ENCODE measurements around the gene KCMF1.

The KCMF1 gene

DNA sequence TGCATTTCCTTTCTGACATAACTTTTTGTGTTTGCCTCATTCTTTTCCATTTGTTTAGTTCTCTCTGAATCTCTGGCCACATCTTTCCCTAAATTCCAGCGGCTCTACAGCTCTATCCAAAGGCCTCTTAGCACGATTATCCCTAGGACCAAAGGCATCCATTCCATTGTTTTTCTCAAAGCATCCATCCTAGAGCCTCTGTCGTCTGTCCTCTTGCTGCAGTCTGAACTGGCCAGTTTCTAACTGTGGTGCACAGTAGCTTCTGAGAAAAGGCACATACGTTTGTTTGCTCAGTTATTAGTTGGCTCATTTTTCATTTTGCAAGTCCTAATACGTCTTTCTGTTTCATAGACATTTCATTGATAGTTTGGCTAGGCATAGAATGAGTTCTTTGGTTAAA is 116.6 kb downstream of the KCMF1 start:
- DNase-seq = no peak

DNA sequence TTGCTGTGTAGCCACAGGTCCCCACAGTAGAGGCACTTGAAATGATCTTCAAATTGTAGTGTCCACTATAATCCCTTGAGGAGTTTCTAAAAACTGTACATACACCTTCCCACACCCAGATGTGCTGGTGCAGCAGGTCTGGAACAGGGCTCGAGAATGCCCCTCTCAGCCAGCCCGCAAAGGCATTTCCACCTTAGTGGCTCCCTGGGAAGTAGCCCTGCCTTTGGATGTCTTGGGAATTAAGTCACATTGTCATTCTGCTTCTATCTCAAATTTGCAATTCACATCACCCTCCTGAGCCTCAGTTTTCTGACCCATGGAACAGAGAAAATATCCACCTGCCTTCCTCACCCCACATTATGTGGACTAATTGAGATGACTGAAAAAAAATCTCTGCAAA is 118.0 kb downstream of the KCMF1 start:
- DNase-seq = no peak

DNA sequence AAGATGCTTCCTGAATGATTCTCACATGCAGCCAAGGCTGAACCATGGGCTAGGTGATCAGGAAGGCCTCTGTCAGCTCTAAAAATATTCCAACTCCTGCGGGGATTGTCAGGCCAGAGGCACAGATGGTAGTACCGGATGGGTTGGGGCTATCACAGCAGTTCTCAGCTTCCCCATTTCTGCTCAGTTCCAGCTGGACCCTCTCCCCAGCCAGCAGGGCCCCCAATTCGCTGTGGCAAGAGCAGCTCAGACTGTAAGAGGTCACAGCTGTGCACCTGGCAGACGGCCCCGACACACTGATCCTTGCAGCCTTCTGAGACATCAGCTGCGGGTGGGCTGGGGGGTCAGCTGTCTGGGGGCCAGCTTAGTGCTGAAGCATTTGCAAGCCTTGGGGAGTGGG is 118.6 kb downstream of the KCMF1 start:
- no peak for DNase-seq

DNA sequence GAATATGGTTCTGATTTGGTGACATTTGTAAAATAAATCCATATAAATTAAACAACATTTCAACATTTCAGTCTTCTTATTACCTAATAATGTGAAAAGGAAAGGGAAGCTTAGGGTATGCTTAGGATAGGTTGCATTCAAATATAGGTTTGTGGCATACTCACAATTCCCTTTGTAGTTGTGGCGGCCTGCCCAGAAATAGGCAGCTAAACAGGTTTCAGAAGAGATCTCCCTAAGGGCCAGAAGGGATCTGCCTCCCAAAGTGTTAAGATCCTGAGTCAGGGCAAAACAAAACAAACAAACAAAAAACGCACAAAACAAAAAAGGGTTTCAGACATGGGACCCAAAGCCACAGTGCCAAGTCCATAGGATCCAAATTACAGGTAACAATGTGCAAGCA is 120.9 kb downstream of the KCMF1 start:
- no peak for DNase-seq

DNA sequence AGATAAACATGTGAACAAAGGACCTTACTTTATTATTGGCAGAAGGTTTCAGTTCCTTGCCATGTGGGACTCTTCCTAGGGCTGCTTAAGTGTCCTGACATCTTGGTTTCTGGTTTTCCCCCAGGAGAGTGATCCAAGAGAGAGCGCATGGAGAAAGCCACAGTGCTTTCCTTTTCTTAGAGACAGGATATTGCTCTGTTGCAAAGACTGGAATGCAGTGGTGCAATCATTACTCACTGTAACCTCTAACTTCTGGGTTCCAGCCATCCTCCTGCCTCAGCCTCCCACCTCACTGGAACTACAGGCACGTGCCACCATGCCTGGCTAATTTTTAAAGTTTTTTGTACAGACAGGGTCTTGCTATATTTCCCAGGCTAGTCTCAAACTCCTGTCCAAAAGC is 124.1 kb downstream of the KCMF1 start:
- DNase-seq = no peak

DNA sequence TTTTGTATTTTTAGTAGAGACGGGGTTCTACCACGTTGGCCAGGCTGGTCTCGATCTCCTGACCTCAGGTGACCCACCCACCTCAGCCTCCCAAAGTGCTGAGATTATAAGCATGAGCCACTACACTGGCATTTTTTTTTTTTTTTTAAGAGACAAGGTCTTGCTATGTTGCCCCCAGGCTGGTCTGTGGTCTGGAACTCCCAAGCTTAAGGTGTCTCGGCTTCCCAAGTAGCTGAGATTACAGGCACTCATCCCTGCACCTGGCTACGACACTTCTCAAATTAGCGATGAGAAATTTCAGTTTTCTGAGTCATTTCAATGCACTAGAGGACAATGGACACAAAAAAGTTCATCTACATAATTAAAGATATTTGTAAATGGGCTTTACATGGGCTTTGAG is 125.7 kb downstream of the KCMF1 start:
- DNase-seq = no peak

DNA sequence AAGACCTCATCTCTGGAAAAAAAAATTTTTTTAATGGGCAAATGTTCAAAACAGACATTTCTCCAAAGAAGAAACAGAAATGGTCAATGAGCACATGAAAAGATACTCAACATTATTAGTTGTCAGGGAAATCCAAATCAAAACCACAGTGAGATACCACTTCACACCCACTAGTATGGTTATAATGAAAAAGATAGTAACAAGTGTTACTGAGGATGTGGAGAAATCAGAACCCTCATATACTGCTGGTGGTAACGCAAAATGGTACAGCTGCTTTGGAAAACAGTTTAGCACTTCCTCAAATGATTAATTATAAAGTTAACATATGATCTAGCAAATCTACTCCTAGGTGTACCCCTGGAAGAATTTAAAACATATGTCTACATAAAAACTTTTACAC is 133.3 kb downstream of the KCMF1 start:
- no peak for DNase-seq

DNA sequence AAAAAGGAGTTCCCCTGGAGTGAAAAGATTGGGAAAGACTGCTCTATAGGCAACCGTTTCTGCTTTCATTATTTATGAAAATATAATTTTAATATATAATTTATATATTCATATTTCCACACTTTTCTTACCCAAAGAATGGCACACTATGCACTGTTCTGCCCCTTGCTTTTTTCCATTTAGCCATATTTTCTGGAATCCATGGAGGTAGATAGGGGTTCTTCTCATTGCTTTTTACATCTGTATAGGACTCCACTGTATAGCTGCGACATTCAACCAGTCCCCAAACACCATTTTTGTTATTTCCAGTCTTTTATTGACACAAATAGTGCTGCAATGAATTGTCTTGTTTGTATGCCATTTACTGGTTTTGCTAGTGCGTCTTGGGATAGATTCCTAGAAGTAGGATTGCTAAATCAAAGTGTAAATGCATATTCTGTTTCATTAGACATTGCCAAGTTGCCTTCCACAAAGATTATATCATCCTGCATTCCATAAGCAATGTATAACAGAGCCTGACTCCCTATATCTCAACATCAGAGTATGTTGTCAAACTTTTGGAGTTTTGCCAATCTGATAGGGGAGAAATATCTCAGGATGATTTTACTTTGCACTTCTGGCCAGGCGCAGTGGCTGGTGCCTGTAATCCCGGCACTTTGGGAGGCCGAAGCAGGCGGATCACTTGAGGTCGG is 135.7 kb downstream of the KCMF1 start:
- DNase-seq = no peak
